Endodermal cell (in vitro differentiated cells): ENCODE results near the gene ASAP2. TPM values are rescaled to one million over a fixed set of nuclear protein-coding genes. Genes with fewer than 3 reads are reported as not detected.

Experiments
- DNase-seq: peaks from one replicate; pipeline ENCODE4 v3.0.0-alpha.2; 2017
- H3K27ac ChIP-seq: 2 replicates; pipeline ENCODE4 v1.5.1; 2013; ENCODE audit warnings: mild to moderate bottlenecking, low read depth, low read length, moderate library complexity
- H3K27me3 ChIP-seq: 2 replicates; pipeline ENCODE4 v1.6.1; 2013; ENCODE audit warnings: mild to moderate bottlenecking, low read length, moderate library complexity; ENCODE audit not compliant: insufficient read depth, control insufficient read depth, poor library complexity, severe bottlenecking
- H3K36me3 ChIP-seq: 2 replicates; pipeline ENCODE4 v1.7.0; 2013; ENCODE audit warnings: mild to moderate bottlenecking, low read length, moderate library complexity; ENCODE audit not compliant: control insufficient read depth, insufficient read depth
- H3K4me1 ChIP-seq: one replicate; pipeline ENCODE4 v1.7.0; 2013; ENCODE audit warnings: low read length; ENCODE audit not compliant: control insufficient read depth, insufficient read depth
- H3K4me3 ChIP-seq: 2 replicates; pipeline ENCODE4 v1.5.1; 2013; ENCODE audit warnings: mild to moderate bottlenecking, low read length, moderate library complexity
- H3K9ac ChIP-seq: 2 replicates; pipeline ENCODE4 v1.6.1; 2013; ENCODE audit warnings: mild to moderate bottlenecking, low read length, moderate library complexity; ENCODE audit not compliant: poor library complexity, severe bottlenecking; ENCODE audit errors: extremely low read depth
- H3K9me3 ChIP-seq: 2 replicates; pipeline ENCODE4 v1.6.1; 2013; ENCODE audit warnings: mild to moderate bottlenecking, low read length, moderate library complexity; ENCODE audit not compliant: control insufficient read depth
- H3K27ac Mint-ChIP-seq: 2 replicates; pipeline ENCODE4 v1.8.0; 2020; ENCODE audit warnings: mixed read lengths
- H3K27me3 Mint-ChIP-seq: 2 replicates; pipeline ENCODE4 v1.8.0; 2021; ENCODE audit warnings: mild to moderate bottlenecking, mixed read lengths; ENCODE audit not compliant: insufficient read depth
- H3K36me3 Mint-ChIP-seq: 2 replicates; pipeline ENCODE4 v1.8.0; 2020; ENCODE audit warnings: low read depth, mixed read lengths
- H3K4me1 Mint-ChIP-seq: 2 replicates; pipeline ENCODE4 v1.8.0; 2020; ENCODE audit warnings: mixed read lengths
- H3K4me3 Mint-ChIP-seq: 2 replicates; pipeline ENCODE4 v1.8.0; 2020; ENCODE audit warnings: mild to moderate bottlenecking, moderate library complexity, mixed read lengths
- H3K9me3 Mint-ChIP-seq: 2 replicates; pipeline ENCODE4 v1.8.0; 2020; ENCODE audit warnings: mild to moderate bottlenecking, mixed read lengths
- CTCF ChIP-seq: fragments of 200-600 bp; sonication (generic); conservative IDR thresholded peaks from 2 replicates; pipeline ENCODE4 v1.5.0; 2021; ENCODE audit warnings: antibody characterized with exemption, mild to moderate bottlenecking
- WGBS, 2 experiments: methylation state at CpG; one replicate each; pipeline versions ENCODE4 v1.1.5 to v1.1.7; 2013; ENCODE audit warnings: missing lambda C conversion rate in 2 of 2, mixed read lengths in 1 of 2; ENCODE audit not compliant: insufficient coverage in 1 of 2, insufficient read length in 1 of 2; 5-methylcytosine and 5-hydroxymethylcytosine counted together
- total RNA-seq, 2 donors: library from RNA; stranded (reverse); fragmentation: NEBNext Ultra II Directional in 1 of 2; extraction: Animal tissue kit (Norgen Biotek cat#: 25700) in 1 of 2; gene quantifications; 2 replicates in 1 of 2; 3 replicates in 1 of 2; pipeline ENCODE4 v1.2.1, GENCODE V29; 2021

Gene ASAP2
- total RNA-seq, 2 donors from 2014 or later, result 11.8 to 20.4 TPM

- Mint-ChIP-seq H3K9me3 (no peaks in the 10 kb centered on the region), H3K36me3 (no peaks in the 10 kb centered on the region), H3K27me3 (no peaks in the 10 kb centered on the region), H3K27ac (no peak overlapping the region), H3K4me3 (no peak overlapping the region), H3K4me1 (peaks cover 13% of the 10 kb centered on the region)
- H3K36me3 ChIP-seq, result no peaks in the 10 kb centered on the region
- H3K9ac ChIP-seq, result no peak overlapping the region
- 90 to 96% methylated on average over 5 to 6 of the region's 6 CpGs for WGBS, 2 experiments
- no peaks in the 10 kb centered on the region for H3K9me3 ChIP-seq
- no peaks in the 10 kb centered on the region for H3K4me1 ChIP-seq
- H3K27me3 ChIP-seq, result no peaks in the 10 kb centered on the region
- no peak overlapping the region for H3K27ac ChIP-seq
- no peak for DNase-seq
- no peak for TF ChIP-seq CTCF
- H3K4me3 ChIP-seq, result no peak overlapping the region
Observed at GRCh38 chr2:9312591-9312990, 106.0 kb downstream of the ASAP2 start.

GRCh38 chr2:9313443-9313842 is 106.8 kb downstream of the ASAP2 start:
- H3K4me1 Mint-ChIP-seq, result peaks cover 13% of the 10 kb centered on the region
- H3K4me1 ChIP-seq, result no peaks in the 10 kb centered on the region
- no peak overlapping the region for H3K27ac Mint-ChIP-seq
- H3K9me3 ChIP-seq, result no peaks in the 10 kb centered on the region
- WGBS, 2 experiments, result 95% methylated on average over 4 to 9 of the region's 9 CpGs
- no peaks in the 10 kb centered on the region for H3K27me3 ChIP-seq
- no peaks in the 10 kb centered on the region for H3K9me3 Mint-ChIP-seq
- no peaks in the 10 kb centered on the region for H3K36me3 Mint-ChIP-seq
- no peak overlapping the region for H3K27ac ChIP-seq
- H3K4me3 Mint-ChIP-seq, result no peak overlapping the region
- H3K36me3 ChIP-seq, result no peaks in the 10 kb centered on the region
- no peak overlapping the region for H3K4me3 ChIP-seq
- no peak overlapping the region for H3K9ac ChIP-seq
- H3K27me3 Mint-ChIP-seq, result no peaks in the 10 kb centered on the region
- no peak for DNase-seq
- no peak for TF ChIP-seq CTCF

- no peaks in the 10 kb centered on the region for H3K27me3 ChIP-seq
- no peaks in the 10 kb centered on the region for H3K36me3 Mint-ChIP-seq
- H3K9ac ChIP-seq, result no peak overlapping the region
- no peak for TF ChIP-seq CTCF
- no peak overlapping the region for H3K4me3 Mint-ChIP-seq
- no peak for DNase-seq
- H3K27ac Mint-ChIP-seq, result no peak overlapping the region
- H3K4me3 ChIP-seq, result no peak overlapping the region
- peaks cover 6% of the 10 kb centered on the region for H3K4me1 Mint-ChIP-seq
- no peaks in the 10 kb centered on the region for H3K36me3 ChIP-seq
- 93 to 94% methylated on average over 11 to 16 of the region's 16 CpGs for WGBS, 2 experiments
- H3K27ac ChIP-seq, result no peak overlapping the region
- no peaks in the 10 kb centered on the region for H3K9me3 ChIP-seq
- H3K27me3 Mint-ChIP-seq, result no peaks in the 10 kb centered on the region
- H3K9me3 Mint-ChIP-seq, result no peaks in the 10 kb centered on the region
- H3K4me1 ChIP-seq, result no peaks in the 10 kb centered on the region
Observed at GRCh38 chr2:9315280-9315847, 108.8 kb downstream of the ASAP2 start.
